ENCODE results near the gene ASB2. TPM values are rescaled to one million over a fixed set of nuclear protein-coding genes. Genes with fewer than 3 reads are reported as not detected.

Gene ASB2
- total RNA-seq, 2 donors from 2014 or later: 1.3 to 13.4 TPM

DNA sequence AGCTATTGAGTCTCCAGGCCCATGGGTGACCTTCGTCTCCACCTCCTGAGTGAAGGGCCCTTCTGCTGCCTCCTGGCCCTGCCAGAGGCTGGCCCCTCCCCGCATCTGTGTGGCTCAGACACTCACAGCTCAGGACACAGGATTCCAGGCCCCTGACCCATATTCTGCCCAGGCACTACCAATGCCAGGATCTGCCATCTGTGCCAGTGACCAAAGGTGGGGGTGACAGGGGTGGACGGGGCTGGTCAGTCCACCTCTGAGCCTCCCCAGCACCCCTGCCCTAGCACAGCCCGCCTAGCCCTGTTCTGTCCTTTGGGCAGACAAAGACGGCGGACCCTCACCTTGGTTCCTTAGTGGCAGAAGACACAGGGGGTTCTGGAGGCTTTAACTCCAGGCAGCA is 2.8 kb downstream of the ASB2 start:
- DNase-seq: no peak
- Histone ChIP-seq H3K9ac (ENCODE audit: low read depth in 2 of 2, low read length in 2 of 2) (no peak overlapping the region), H3K36me3 (no peaks in the 10 kb centered on the region), H3K4me1 (no peaks in the 10 kb centered on the region), H3K27me3 (no peaks in the 10 kb centered on the region), H3K4me3 (no peak overlapping the region), H3K9me3 (no peaks in the 10 kb centered on the region), H3K27ac (no peak overlapping the region)
- TF ChIP-seq, protein P1, sequence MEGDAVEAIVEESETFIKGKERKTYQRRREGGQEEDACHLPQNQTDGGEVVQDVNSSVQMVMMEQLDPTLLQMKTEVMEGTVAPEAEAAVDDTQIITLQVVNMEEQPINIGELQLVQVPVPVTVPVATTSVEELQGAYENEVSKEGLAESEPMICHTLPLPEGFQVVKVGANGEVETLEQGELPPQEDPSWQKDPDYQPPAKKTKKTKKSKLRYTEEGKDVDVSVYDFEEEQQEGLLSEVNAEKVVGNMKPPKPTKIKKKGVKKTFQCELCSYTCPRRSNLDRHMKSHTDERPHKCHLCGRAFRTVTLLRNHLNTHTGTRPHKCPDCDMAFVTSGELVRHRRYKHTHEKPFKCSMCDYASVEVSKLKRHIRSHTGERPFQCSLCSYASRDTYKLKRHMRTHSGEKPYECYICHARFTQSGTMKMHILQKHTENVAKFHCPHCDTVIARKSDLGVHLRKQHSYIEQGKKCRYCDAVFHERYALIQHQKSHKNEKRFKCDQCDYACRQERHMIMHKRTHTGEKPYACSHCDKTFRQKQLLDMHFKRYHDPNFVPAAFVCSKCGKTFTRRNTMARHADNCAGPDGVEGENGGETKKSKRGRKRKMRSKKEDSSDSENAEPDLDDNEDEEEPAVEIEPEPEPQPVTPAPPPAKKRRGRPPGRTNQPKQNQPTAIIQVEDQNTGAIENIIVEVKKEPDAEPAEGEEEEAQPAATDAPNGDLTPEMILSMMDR (IDR thresholded peaks at IDR 0.05): no peak
- intact Hi-C loops (cut with DNase I): no loop called here

DNA sequence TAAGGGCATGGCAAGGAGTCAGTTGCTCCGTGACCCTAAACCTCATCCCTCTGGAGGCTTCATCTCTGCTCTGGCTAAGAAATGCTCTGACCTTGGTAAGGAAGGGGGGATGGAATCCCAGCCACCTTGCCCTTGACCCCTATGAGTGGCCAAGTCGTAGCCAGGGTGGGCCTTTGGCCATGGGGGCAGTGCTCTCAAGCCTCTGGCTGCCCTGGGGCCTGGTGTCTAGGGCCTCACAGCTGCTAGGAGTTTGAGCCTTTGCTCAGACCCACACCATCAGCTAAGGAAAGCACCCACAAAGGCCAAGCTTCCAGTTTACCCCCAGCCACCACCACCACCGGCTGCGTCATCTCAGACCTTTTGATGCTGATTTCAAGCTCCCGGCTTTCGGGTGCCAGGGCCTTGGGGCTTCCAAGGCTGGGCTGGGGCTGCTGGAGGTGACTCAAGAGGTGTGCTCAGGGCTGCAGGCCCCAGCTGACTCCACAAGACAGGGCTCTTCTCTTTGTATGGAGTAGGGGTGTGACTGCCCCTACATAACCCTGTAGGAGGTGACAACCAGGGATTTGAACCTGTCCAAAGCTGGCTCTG is 3.7 kb downstream of the ASB2 start:
- H3K27ac ChIP-seq: no peak overlapping the region
- no peaks in the 10 kb centered on the region for H3K4me1 ChIP-seq

DNA sequence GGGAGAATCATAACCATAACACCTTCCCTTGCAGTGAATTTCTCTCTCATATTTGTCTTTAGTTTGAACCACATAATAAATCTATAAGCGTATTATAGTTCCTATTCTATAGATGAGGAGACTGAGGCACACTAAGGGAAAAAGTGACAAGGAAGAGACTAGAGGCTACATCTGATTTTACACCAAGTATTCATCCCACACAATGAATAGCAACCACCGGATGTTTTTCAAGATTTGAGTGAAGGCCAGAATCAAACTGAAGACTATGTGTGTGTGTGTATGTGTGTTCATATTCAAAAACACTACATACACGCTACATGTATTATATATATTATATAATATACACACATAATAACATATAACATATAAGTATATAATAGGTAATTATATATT is 4.7 kb downstream of the ASB2 start:
- peak overlapping the region in 1 of 2 donors; percentile 36 for H3K9ac ChIP-seq (ENCODE audit: low read depth in 2 of 2, low read length in 2 of 2)
- no peak for DNase-seq
- no peaks in the 10 kb centered on the region for H3K9me3 ChIP-seq
- no peaks in the 10 kb centered on the region for H3K36me3 ChIP-seq
- H3K4me3 ChIP-seq: no peak overlapping the region
- H3K4me1 ChIP-seq: no peaks in the 10 kb centered on the region
- TF ChIP-seq, protein P1 (IDR thresholded peaks at IDR 0.05): no peak
- peak overlapping the region; percentile 25 for H3K27ac ChIP-seq
- intact Hi-C loops (cut with DNase I): no loop called here
- no peaks in the 10 kb centered on the region for H3K27me3 ChIP-seq

More for the DNA sequence above, 3.7 kb downstream of the ASB2 start:
- intact Hi-C loops (cut with DNase I): no loop called here
- H3K27me3 ChIP-seq: no peaks in the 10 kb centered on the region
- DNase-seq: no peak
- H3K9ac ChIP-seq (ENCODE audit: low read depth in 2 of 2, low read length in 2 of 2): peak overlapping the region in 1 of 2 donors; percentile 31
- TF ChIP-seq, protein P1 (IDR thresholded peaks at IDR 0.05): no peak
- H3K9me3 ChIP-seq: no peaks in the 10 kb centered on the region
- H3K4me3 ChIP-seq: no peak overlapping the region
- H3K36me3 ChIP-seq: no peaks in the 10 kb centered on the region

DNA sequence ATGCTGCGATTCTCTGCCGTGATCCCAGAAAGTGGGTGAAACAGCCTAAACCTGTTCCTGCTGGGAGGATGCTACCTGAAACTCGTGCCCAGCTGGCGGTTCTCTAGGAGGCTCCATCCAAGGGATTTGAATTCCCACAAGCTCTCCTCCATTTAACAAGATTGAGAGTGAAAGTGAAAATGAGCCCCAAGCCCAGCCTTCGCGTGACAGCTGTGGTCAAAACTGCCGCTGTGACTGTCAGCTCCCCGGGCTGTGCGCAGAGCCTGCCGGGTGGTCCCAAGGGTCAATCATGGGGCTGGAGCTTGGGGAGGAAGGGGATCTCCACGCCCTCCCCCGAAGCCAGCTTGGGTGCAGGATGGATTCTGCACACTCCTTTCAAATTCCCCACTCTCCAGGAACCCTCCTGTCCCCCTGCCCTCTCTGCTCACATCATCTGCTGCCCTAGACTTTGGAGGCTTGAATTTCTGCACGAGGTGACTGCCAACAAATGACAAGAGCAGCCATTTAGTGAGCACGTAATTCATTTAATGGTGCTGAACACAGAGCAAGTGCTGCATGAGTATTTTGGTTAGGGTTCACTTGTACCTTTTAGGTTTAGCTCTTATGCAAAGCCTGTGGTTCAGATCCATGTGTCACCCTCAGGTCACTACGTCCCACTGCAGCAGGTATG is 5.3 kb downstream of the ASB2 start:
- no peaks in the 10 kb centered on the region for H3K27me3 ChIP-seq
- H3K36me3 ChIP-seq: no peaks in the 10 kb centered on the region
- intact Hi-C loops (cut with DNase I): no loop called here
- peak overlapping the region; percentile 25 for H3K4me3 ChIP-seq
- TF ChIP-seq, protein P1 (IDR thresholded peaks at IDR 0.05): no peak
- peak overlapping the region; percentile 25 for H3K27ac ChIP-seq
- H3K4me1 ChIP-seq: no peaks in the 10 kb centered on the region
- DNase-seq: no peak
- no peaks in the 10 kb centered on the region for H3K9me3 ChIP-seq
- peak overlapping the region in 1 of 2 donors; percentile 36 for H3K9ac ChIP-seq (ENCODE audit: low read depth in 2 of 2, low read length in 2 of 2)

DNA sequence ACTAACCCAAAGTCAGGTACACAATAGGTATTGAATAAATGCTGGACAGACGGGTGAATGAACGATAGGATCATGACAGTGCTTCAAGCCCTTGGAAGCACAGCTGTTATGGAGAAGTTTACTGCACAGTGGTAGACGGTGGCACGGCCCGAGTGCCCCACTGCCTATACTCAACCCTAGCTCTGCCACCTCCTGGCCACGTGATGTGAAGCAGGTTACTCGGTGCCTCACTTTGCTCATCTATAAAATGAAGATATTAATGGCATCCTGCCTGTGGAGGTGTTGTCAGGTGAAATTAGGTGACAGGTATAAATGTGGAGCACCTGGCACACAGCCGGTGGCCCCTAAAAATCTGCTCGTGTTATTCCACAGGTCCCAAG is 5.8 kb downstream of the ASB2 start:
- H3K27me3 ChIP-seq: no peaks in the 10 kb centered on the region
- DNase-seq: no peak
- H3K9ac ChIP-seq (ENCODE audit: low read depth in 2 of 2, low read length in 2 of 2): peak overlapping the region in 1 of 2 donors; percentile 36
- TF ChIP-seq, protein P1 (IDR thresholded peaks at IDR 0.05): no peak
- H3K36me3 ChIP-seq: no peaks in the 10 kb centered on the region
- H3K4me1 ChIP-seq: no peaks in the 10 kb centered on the region
- peak overlapping the region; percentile 25 for H3K4me3 ChIP-seq
- intact Hi-C loops (cut with DNase I): no loop called here
- no peaks in the 10 kb centered on the region for H3K9me3 ChIP-seq
- H3K27ac ChIP-seq: peak overlapping the region; percentile 25
